Fibroblast of lung (primary cell): ENCODE results near the gene MEFV.

Experiments
- EZH2 ChIP-seq: IDR thresholded peaks from 2 replicates; pipeline ENCODE4 v1.5.1; 2012; ENCODE audit warnings: low read length, control low read depth, mild to moderate bottlenecking; ENCODE audit errors: missing control alignments
- TF ChIP-seq, protein P1 (sequence below), 2 donors: IDR thresholded peaks in 1 of 2; conservative IDR thresholded peaks in 1 of 2; 1 replicate in 1 of 2; 2 replicates in 1 of 2; pipeline ENCODE4 v1.5.1; 2011 to 2012; ENCODE audit warnings: low read length in 2 of 2, control low read depth in 1 of 2, inconsistent platforms in 1 of 2, low read depth in 1 of 2, mild to moderate bottlenecking in 1 of 2

DNA sequence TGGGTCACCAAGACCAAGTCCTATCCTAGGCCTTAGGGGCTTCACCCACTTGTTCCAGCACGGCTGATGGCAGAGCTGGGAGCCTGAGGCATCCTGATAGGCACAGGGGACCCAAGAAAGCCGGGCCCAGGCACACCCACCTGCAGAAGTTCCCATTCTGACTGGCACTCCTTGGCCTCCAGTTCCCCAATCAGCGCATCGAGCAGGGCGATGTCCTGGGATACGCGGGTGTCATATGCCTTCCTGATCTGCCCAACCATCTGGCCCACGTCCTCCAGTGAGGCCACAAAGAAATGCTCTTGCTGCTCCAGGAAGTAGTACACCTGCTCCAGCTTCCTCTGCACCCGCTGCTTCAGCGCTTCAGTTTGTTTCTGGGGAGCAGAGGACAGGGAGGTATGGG, 9.6 kb downstream of the MEFV start:
- TF ChIP-seq, protein P1, sequence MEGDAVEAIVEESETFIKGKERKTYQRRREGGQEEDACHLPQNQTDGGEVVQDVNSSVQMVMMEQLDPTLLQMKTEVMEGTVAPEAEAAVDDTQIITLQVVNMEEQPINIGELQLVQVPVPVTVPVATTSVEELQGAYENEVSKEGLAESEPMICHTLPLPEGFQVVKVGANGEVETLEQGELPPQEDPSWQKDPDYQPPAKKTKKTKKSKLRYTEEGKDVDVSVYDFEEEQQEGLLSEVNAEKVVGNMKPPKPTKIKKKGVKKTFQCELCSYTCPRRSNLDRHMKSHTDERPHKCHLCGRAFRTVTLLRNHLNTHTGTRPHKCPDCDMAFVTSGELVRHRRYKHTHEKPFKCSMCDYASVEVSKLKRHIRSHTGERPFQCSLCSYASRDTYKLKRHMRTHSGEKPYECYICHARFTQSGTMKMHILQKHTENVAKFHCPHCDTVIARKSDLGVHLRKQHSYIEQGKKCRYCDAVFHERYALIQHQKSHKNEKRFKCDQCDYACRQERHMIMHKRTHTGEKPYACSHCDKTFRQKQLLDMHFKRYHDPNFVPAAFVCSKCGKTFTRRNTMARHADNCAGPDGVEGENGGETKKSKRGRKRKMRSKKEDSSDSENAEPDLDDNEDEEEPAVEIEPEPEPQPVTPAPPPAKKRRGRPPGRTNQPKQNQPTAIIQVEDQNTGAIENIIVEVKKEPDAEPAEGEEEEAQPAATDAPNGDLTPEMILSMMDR (conservative IDR thresholded peaks at IDR 0.05 in 1 of 2, IDR thresholded peaks at IDR 0.05 in 1 of 2; ENCODE audit: low read depth in 1 of 2, low read length in 2 of 2), result no peak
- no peak for TF ChIP-seq EZH2
